Fibroblast of skin of abdomen (primary cell): ENCODE data around the gene SMIM20. TPM values are rescaled to one million over a fixed set of nuclear protein-coding genes. Genes with fewer than 3 reads are reported as not detected.
"Not testable (repeated sequence)": the region's sequence is repeated elsewhere in the genome, so short reads cannot be mapped to it uniquely, and the experiment has no call there.

ENCODE experiments used
- DNase-seq: peaks from one replicate; pipeline ENCODE4 v3.0.0-alpha.2; 2013
- polyA plus RNA-seq, 2 experiments: library from polyadenylated mRNA; unstranded; fragments of 120-200 nt; gene quantifications; one replicate each; pipeline ENCODE4 v1.2.1, GENCODE V29; 2013; ENCODE audit not compliant: insufficient read length in 2 of 2

The SMIM20 gene
- 34.0 TPM for polyA plus RNA-seq (2013, experiment 1 of 2; ENCODE audit: insufficient read length)
- 40.7 TPM for polyA plus RNA-seq (2013, experiment 2 of 2; ENCODE audit: insufficient read length)

DNA sequence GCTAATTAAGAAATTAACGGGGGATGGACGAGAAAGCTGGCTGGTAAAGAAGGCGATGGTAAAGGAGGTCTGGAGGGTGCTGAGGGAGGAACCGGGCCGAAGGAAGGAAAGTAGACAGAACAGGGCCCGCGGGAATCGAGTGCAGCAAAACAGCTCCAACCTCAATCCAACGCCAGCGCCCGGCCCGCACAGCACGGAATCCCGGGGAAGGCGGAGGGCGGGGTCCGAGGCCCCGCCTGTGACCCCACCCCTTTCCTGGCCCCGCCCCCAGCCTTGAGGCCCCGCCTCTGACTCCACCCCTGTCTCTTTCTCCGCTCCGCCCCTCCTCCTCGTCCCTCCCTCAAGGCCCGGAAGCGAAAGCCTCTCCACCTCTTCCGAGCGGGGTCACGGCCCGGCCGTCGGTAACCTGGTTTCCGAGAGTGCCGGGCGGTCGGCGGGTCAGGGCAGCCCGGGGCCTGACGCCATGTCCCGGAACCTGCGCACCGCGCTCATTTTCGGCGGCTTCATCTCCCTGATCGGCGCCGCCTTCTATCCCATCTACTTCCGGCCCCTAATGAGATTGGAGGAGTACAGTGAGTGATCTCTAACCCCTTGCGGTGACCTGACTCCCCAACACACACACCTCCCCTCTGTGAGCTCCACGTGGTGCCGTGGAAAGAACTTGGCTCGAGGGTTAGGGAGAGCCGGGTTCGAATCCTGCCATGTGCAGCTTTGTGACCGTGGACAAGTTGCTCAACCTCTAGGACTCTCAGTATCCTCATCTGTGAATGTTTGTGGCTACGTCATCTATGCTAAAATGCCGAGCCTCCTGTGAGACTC lies at the start of gene SMIM20:
TSS of gene SMIM20 (plus strand) at position 370 of the 819 bp plus-strand sequence. CDS start at position 464, 94 bp downstream.
- DNase-seq: peak; percentile 88

DNA sequence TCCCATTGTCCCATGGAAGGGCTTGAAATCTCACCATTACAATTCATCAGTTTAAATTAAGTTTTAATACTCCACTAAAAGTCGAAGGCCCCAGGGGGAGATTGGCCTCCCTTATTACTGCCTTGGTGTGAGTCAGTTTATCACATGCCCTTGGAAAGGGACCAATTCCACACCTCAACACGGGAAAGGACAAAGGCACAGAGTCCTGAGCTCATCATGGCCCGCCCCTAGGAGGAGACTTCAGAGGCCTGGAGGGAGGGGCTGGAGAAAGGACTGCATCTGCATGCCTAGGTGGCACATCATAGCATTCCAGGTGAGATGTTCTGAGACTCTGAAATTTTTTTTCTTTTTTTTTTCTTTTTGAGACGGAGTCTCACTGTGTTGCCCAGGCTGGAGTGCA lies 48.4 kb upstream of the SMIM20 start:
- no peak for DNase-seq

DNA sequence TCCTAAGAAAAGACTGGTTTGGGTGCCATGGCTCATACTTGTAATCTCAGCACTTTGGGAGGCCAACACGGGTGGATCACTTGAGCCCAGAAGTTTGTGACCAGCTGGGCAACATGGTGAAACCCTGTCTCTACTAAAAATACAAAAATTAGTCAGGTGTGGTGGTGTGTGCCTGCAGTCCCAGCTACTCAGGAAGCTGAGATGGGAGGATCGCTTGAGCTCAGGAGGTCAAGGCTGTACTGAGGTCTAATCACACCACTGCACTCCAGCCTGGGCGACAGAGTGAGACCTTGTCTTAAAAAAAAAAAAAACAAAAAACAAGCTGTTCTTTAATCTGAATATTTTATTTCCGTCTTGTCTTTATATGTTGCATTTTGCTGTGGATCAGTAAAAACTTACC lies 47.6 kb upstream of the SMIM20 start:
- DNase-seq: not testable (repeated sequence)

DNA sequence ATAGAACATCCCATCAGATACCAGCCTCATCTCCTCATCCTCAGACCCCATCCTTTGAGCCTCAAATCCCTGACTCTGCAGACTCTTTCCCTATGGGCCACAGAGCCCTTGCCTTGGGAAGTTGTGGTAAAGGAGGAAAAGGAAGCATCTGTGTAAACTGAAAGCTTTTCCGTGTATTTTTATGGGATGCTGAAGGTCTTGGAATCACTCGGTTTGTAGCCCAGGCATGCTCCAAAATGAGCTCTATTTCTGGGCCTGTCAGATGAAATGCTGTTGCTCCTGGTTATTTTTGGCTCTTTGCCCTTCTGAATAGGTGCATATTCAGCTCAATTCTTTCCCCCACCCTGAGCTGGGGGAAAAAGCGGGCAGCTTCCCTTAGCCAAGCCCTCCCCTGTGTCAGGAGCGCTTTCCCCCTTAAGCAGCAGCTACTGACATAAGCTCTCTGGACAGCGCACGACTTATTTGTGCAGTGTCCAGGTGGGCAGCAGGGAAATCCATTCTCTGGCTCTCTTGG lies 46.2 kb upstream of the SMIM20 start:
- DNase-seq: no peak

DNA sequence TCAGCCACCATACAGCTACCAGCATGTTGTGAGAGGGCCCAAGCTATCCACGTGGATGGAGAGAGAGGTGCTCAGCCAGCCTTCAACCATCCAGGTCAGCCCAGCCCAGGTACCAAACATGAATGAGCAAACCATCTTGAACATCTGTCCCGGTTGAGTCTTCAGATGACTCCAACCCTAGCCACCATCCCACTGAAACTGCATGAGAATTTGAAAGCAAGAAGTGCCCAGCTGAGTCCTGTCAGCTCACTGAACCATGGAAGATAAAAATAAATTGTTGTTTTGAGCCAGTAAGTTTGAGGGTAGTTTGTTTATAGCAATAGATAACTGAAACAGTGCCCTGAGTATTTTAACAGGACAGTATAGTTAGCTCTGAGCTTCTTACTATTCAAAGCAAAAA lies 43.9 kb upstream of the SMIM20 start:
- no peak for DNase-seq

DNA sequence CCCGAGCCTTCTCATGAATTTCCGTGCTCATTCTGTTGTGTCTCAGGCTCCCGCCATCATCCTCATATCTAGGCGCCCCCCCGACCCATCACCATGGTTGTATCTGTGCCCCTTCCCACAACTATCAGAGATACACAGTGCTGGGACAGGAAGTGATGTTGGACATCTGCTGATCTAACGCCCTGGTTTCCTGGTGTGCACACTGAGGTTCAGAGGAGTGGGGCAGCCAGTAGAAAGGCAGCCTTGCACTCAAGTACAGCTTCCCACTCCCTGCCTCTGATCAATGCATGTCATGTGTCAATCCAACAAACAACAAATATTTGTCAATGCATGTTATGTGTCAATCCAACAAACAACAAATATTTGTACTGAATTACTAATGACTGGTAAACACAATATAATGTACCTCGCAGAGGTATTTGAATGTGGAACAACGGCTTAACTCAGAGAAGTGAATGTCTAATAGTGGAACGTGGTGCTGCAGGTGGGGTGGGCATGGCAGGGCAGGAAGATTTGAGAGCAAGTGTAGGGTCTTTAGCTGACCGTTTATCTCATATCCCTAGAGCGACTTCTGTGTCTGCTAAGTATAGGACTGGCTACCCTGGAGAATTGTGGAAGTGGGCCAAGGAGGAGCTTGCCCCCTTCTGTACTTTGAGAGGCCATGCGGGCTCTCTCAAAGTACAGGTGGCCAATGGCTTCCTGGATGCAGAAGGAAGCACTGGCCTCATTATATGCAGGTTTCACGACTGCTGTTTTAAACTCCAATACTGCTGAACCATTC lies 41.0 kb upstream of the SMIM20 start:
- no peak for DNase-seq

DNA sequence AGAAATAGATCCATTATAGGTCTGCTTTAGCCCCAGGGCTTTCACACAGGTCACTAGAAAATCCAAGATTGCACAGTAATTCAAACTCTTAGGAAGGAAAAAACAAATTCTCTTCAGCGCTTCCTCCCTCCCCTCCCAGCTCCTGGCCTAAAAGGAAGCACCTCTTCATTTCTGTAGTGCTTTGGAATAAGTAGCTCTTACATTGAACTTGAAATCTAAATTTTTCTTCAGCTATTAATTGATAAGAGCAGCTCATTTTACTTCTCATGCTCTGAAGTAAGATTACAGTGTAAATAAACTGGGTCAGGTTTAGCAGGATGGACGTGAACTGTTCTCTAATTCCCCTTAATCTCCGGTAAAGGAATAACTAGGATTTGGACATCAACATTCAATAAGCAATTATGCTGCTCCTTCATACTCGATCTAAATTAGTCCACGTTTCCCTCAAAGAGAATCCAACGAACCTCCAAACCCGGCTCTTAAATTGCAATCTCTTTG lies 40.3 kb upstream of the SMIM20 start:
- DNase-seq: no peak

DNA sequence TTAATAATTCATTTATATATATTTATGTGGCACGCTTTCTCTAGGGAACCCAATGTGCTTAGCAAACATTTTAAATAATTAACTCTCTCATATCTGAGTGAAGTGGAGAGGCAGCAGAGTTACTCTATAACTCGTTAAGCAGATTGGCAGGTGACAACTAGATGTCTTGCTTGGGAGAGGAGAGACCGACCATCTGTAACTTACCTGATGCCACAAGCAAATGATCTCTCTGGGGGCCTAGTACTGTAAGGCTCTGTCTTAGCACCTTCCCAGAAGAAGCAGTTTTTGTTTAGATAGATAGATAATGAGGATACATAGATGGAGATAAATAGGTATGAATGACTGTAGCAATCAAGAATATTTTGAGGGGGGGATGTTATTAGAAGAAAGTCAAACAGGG lies 39.4 kb upstream of the SMIM20 start:
- DNase-seq: no peak

DNA sequence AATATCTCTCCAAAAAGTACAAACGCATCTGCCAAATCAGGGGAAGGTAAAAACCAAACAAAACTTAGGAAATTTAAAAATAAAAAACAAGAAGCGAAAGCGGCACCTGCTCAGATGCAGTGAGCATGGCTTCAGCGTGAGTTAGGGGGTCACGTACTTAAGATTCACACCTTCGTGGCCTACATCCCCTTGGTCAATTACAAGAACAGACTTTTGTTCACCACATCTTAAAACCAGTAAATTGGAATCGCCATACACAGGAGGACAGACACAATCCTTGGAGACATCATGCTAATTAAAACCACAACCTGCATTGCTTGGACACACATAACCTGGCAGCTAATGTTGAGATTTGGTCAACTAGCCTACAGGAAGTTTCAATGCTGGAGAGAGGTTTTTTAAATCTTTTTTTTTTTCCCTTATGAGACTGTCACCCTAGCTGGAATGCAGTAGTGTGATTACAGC lies 38.7 kb upstream of the SMIM20 start:
- no peak for DNase-seq

DNA sequence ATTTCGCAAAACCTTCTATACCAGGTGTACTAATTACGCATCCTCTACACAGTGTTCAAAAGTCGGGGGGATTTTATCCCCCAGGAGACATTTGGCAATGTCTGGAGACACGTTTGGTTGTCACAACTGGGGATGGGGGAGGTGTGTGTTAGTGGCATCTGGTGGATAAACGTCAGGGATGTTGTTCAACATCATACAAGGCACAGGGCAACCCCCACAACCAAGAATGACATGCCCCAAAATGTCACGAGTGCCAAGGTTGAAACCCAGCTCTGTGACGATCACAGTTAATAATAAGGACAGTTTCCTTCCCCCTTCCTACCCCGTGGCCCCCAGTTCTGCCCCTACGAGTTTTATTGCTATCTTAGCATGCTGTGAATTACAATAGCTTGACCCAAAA lies 35.3 kb upstream of the SMIM20 start:
- DNase-seq: no peak

DNA sequence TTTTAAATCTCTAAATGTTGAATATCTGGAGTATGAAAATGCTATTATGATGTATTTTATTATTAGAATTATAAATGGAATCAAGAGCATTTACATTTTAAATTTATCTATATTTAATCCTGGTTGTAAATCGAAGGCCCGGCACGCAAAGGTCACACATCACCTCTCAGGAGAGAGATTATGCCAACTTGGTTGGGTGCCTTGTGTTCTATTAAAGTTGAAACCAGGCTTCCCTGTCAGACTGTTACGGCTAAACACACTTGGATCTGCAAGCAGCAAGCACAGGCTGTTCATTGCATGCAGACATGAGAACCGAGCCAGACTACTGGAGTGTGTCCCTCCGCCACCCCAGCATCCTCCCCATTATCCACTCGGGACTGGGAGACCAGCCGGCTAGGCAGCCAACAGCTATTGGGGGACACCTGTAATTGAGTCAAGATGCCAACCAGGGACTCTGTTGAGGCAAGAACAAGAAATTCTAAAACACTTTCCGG lies 34.9 kb upstream of the SMIM20 start:
- no peak for DNase-seq

DNA sequence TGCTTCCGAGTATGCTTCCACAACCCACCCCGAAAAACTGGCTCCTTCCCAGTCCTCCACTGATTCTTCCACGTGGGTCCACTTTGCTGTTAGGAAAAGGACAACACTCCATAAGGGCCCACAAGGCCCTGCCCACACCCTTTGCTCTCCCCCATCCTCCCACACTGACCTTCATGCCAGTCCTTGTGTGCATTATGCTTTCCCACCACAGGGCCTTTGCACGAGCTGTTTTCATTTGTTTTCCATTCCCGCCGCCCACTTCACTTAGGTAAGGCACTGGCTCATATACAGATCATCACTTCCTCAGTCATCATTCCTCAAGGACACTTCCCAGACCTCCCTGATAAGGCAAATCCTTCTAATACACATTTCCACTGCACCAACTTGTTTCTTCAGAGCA lies 34.4 kb upstream of the SMIM20 start:
- no peak for DNase-seq

DNA sequence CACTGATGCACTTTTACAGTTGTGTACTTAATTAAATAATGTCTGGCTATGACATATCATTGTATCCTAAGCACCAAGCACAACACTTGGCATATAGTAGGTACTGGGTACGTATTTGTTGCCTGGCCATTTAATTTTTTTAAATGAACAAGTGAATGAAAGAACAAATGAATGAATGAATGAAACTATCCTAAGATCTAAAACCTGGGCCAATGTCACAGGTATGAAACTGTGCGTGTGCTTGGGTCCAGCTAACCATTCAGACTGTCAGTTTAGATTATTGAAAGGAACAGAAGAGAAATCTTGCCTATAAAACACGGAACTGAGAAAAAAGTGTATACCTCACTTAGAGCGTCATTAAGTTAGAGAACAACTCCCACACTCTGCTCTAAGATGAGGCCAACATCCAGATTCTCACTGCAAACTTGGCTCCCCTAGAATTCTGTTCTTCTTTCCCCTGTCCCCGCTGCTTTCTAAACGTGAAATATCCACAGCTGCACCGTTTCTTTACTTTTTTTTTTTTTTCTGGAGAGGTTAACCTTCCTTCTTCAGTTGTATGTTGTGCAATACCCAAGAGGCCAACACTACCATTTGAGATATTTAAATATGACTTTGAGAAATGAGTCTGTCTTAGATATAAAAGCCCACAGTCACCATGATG lies 33.9 kb upstream of the SMIM20 start:
- peak; percentile 76 for DNase-seq

DNA sequence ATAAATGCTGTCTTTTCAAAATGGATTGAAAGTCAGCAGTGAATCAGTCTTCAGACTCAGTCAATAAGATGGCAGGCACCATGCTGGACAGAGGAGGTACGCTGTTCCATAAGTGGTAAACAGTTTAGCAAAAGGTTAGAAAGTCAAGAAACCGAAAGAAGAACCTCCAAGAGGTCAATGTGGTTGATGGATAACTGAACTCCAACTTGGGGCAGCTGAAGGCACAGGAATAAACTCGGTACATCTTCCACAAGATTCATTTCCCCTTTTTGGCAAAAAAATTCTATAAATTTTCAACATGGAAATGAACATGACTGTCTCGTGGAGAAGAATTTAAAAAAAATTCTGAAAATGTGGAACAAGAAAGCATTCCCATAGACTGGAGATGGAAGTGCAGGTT lies 32.8 kb upstream of the SMIM20 start:
- DNase-seq: no peak

DNA sequence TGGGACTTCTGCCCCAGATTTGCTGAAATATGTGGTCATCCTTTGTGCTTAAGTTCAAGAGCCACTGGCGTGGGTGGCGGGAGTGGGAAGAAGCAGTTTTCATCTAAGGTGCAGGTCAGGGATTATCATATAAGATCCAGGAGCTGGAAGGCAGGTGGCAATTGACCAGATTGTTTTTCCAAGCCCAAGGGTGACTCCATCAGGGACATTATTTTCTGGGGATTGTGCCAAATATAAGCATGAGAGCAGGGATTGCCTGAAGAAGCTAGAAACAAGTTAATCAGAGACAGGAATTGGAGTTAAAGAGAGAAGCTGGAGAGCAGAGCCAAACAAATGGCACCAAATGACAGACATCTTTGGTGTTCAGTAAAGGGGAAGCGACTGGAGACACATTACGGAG lies 31.8 kb upstream of the SMIM20 start:
- no peak for DNase-seq

DNA sequence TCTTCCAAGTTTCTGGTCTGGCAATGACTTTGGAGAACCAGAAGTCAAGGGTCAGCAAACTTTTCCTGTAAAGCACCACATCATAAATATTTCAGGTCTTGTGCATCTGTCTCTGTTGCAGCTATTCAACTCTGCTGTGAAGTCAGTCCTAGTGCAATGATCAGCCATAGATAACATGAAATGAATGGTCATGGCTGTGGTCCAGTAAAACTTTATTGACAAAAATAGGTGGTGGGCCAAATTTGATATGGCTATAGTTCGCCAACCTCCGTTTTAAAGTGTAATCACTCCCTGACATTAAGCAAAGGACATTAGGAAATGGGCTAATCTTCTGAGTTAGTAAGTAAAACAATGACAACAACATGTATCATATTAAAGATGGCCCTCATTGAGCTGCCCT lies 30.5 kb upstream of the SMIM20 start:
- no peak for DNase-seq

DNA sequence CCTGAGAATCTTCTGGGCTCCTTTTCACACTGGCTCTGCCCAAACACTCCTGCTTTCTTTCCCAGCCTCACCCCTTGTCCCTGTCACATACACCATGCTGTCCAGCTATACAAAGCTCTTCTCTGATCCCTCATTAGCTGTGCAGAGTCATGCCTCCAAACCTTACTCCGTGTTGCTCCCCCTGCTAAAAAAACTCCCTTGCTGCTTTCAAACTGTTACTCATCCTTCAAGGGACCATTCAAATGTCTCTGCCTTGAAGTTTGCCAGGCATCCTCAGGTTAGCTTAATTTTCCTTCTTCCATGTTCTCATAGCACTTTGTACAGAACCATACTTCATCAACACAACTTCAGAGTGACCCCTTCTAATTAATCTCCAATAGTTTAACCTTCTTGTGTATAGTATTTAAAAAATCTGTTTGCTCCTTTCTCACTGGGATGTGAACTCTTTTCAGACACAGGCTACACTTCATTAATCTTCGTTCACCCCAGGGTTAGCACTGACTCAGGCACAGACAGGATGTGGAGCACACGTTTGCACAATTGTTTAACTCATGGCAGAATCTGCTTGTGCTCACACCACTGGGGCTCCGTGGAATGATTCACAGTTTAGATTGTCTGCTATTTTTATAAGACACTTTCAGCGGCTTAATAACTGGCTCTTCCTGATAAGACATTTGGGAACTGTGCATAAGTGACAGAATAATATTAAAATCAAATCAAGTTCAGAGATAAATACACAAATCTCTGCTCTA lies 29.8 kb upstream of the SMIM20 start:
- DNase-seq: peak; percentile 79

DNA sequence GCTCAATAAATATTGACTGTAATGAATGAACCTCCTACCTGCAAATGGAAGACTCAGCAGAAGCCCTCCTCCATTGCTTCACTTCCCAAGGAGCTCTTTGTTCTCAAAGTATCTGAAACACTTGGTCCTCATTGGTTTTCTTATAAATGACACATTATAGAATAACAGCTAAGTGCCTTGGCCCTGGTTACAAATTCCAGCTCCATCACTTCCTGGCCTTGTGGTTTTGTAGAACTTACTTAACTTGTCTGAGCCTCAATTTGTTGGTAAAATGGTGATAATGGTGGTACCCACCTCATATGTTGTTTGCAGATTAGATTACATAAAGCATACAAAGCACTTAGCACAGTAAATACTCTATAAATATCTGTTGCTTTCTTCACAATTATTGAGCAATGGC lies 25.2 kb upstream of the SMIM20 start:
- peak; percentile 35 for DNase-seq

DNA sequence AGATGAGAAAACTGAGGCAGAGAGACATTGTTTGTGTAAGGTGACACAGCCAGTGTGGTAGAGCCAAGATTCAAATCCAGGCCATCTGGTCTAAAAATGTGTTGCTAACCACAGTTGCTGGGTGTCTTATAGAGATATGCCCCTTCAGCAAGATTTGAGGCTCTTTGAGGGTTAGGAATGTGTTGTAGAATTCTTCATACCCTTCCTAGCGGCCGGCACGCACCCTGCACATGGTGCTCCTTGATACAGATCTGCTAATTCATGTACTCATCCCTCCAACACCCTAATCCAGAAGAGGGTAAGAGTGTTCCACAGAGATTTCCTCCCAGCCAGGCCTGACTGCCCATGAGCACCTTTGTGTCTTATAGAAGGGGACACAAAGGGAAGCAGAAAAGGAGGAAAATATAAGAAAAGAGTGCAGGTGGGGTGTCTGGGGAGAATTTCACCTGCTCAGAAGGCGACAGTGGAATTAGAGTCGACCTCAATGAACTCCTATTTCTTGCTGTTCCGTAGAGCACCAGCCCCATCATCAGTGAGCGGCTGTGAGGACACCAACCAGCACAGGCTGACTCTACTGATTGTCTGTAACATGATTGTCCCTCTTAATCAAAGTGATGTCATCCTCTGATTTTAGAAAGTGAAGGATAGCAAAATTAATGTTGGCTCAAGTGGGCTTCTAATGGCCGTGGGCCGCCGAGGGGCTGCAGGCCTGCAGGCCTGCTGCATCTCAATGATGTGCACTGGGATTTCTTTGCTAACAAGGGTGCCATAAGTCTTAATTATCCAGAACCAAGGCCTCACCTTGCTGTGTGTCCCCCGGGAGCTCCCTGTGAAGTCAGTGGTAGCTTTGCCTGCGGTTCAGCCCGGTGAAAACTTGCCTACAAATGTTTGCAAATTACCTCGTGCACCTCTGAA lies 24.2 kb upstream of the SMIM20 start:
- no peak for DNase-seq
